Measurements from ENCODE around the gene CCDC88B.

The CCDC88B gene

GRCh38 chr11:64360448-64360921, 20.5 kb downstream of the CCDC88B start:
- DNase-seq: no peak

GRCh38 chr11:64361659-64362058, 21.7 kb downstream of the CCDC88B start:
- no peak for DNase-seq

- no peak for DNase-seq
Measured at GRCh38 chr11:64362339-64362738, 22.3 kb downstream of the CCDC88B start.

- DNase-seq: no peak
Measured at GRCh38 chr11:64364435-64364834, 24.4 kb downstream of the CCDC88B start.

GRCh38 chr11:64364911-64365310, 24.9 kb downstream of the CCDC88B start:
- DNase-seq: no peak

GRCh38 chr11:64366751-64367150, 26.7 kb downstream of the CCDC88B start:
- no peak for DNase-seq

GRCh38 chr11:64367931-64368672, 28.1 kb downstream of the CCDC88B start:
- DNase-seq: no peak

- DNase-seq: no peak
Measured at GRCh38 chr11:64368673-64369074, 28.7 kb downstream of the CCDC88B start.

GRCh38 chr11:64369440-64370421, 29.7 kb downstream of the CCDC88B start:
- DNase-seq: no peak

GRCh38 chr11:64371201-64371600, 31.2 kb downstream of the CCDC88B start:
- DNase-seq: no peak

- no peak for DNase-seq
Measured at GRCh38 chr11:64372021-64372420, 32.0 kb downstream of the CCDC88B start.

- no peak for DNase-seq
Measured at GRCh38 chr11:64372802-64373597, 33.0 kb downstream of the CCDC88B start.

GRCh38 chr11:64373598-64373974, 33.6 kb downstream of the CCDC88B start:
- no peak for DNase-seq

- no peak for DNase-seq
Measured at GRCh38 chr11:64376071-64376470, 36.1 kb downstream of the CCDC88B start.

- DNase-seq: no peak
Measured at GRCh38 chr11:64378335-64378880, 38.4 kb downstream of the CCDC88B start.

- no peak for DNase-seq
Measured at GRCh38 chr11:64379160-64379559, 39.2 kb downstream of the CCDC88B start.

GRCh38 chr11:64379817-64380709, 40.1 kb downstream of the CCDC88B start:
- DNase-seq: no peak

- DNase-seq: no peak
Measured at GRCh38 chr11:64381350-64381749, 41.3 kb downstream of the CCDC88B start.

- no peak for DNase-seq
Measured at GRCh38 chr11:64382047-64382446, 42.0 kb downstream of the CCDC88B start.

- DNase-seq: no peak
Measured at GRCh38 chr11:64382586-64382985, 42.6 kb downstream of the CCDC88B start.

GRCh38 chr11:64383580-64383979, 43.6 kb downstream of the CCDC88B start:
- no peak for DNase-seq

Measured in retina (tissue), 1 donor.